Panc1 (cell line): ENCODE results near the gene SDCBP2. TPM values are rescaled to one million over a fixed set of nuclear protein-coding genes. Genes with fewer than 3 reads are reported as not detected.

ENCODE experiments used
- ATAC-seq: fragments of 200-7000 bp; cut with Tn5 transposase; 2 replicates; pipeline ENCODE4 v1.9.1; 2020; ENCODE audit warnings: mild to moderate bottlenecking, moderate library complexity
- BruUV-seq: library from RNA; stranded (reverse); fragments of 400-500 nt; replicated peaks from 2 replicates; lab custom pipeline; 2021; lab: Mats Ljungman, UMichigan
- CTCF ChIA-PET: fragments of 300-600 bp; sonication (Branson Sonifier 250); formaldehyde crosslinking; loops from one replicate; lab custom pipeline; 2022; ENCODE audit warnings: antibody characterized with exemption; lab: Charles Lee
- POLR2A ChIA-PET: fragments of 300-600 bp; sonication (Branson Sonifier 250); formaldehyde crosslinking; loops from one replicate; lab custom pipeline; 2022; ENCODE audit warnings: antibody characterized with exemption; lab: Charles Lee
- DNase-seq: peaks from one replicate; pipeline ENCODE4 v3.0.0-alpha.2; 2010; ENCODE audit warnings: low read depth, low spot score
- H3K27ac ChIP-seq: 2 replicates; pipeline ENCODE4 v1.5.1; 2011; ENCODE audit warnings: mild to moderate bottlenecking, low read length, inconsistent platforms
- H3K27me3 ChIP-seq: fragments of 200-500 bp; sonication (Bioruptor generic); 2 replicates; pipeline ENCODE4 v1.6.0; 2014; ENCODE audit warnings: low read length, inconsistent platforms; ENCODE audit not compliant: control insufficient read depth, insufficient read depth
- H3K36me3 ChIP-seq: fragments of 200-500 bp; sonication (Bioruptor generic); 2 replicates; pipeline ENCODE4 v1.5.1; 2014; ENCODE audit warnings: inconsistent platforms, mild to moderate bottlenecking, low read length, moderate library complexity; ENCODE audit not compliant: control insufficient read depth, insufficient read depth
- H3K4me1 ChIP-seq: 2 replicates; pipeline ENCODE4 v1.5.1; 2011; ENCODE audit warnings: inconsistent platforms, mild to moderate bottlenecking, low read length, moderate library complexity; ENCODE audit not compliant: control insufficient read depth, insufficient read depth
- H3K4me3 ChIP-seq, 2 experiments: 2 replicates each; pipeline ENCODE4 v1.5.1; 2011 to 2012; ENCODE audit warnings: low read depth in 2 of 2, low read length in 2 of 2, mild to moderate bottlenecking in 2 of 2, inconsistent platforms in 1 of 2, moderate library complexity in 1 of 2
- H3K9me3 ChIP-seq: fragments of 200-500 bp; sonication (Bioruptor generic); 2 replicates; pipeline ENCODE4 v1.5.1; 2014; ENCODE audit warnings: low read depth, mild to moderate bottlenecking, inconsistent platforms, low read length, moderate library complexity; ENCODE audit not compliant: control insufficient read depth, insufficient read depth
- POLR2AphosphoS5 ChIP-seq: IDR thresholded peaks from 2 replicates; pipeline ENCODE4 v1.6.1; 2012; ENCODE audit warnings: mild to moderate bottlenecking, low read depth, low read length, moderate library complexity
- SIN3A ChIP-seq: IDR thresholded peaks from 2 replicates; pipeline ENCODE4 v1.6.1; 2012; ENCODE audit warnings: low read depth, mild to moderate bottlenecking, low read length, moderate library complexity, borderline replicate concordance; ENCODE audit not compliant: insufficient read depth
- TCF7L2 ChIP-seq: IDR thresholded peaks from 2 replicates; pipeline ENCODE4 v1.6.1; 2011; ENCODE audit warnings: mild to moderate bottlenecking, low read depth, low read length, inconsistent platforms
- in situ Hi-C: cut with HindIII; loops from 2 replicates; pipeline ENCODE4 v1.10.0; 2016; ENCODE audit warnings: low sequenced_read_pairs, low pct_unique_long_range_greater_than_20kb
- intact Hi-C: fragments of 100-400 bp; cut with micrococcal nuclease; formaldehyde crosslinking; loops from one replicate; pipeline ENCODE4 v1.10.0; 2022; ENCODE audit not compliant: unreplicated experiment
- total RNA-seq: library from RNA; stranded (reverse); gene quantifications from one replicate; pipeline ENCODE4 v1.2.1, GENCODE V29; 2021; ENCODE audit not compliant: unreplicated experiment
- TF ChIP-seq, protein P1 (sequence below): fragments of 450-650 bp; IDR thresholded peaks from 2 replicates; pipeline ENCODE4 v1.5.1; 2017; ENCODE audit warnings: mild to moderate bottlenecking
- TF ChIP-seq, protein P2 (sequence below), 2 experiments: IDR thresholded peaks; 2 replicates each; pipeline ENCODE4 v1.6.1; 2011 to 2012; ENCODE audit warnings: low read depth in 2 of 2, control low read depth in 1 of 2, low read length in 1 of 2, mild to moderate bottlenecking in 1 of 2, moderate library complexity in 1 of 2; ENCODE audit not compliant: insufficient read depth in 1 of 2

The SDCBP2 gene
- total RNA-seq, 1 experiment from 2014 or later = 1.8 TPM

DNA sequence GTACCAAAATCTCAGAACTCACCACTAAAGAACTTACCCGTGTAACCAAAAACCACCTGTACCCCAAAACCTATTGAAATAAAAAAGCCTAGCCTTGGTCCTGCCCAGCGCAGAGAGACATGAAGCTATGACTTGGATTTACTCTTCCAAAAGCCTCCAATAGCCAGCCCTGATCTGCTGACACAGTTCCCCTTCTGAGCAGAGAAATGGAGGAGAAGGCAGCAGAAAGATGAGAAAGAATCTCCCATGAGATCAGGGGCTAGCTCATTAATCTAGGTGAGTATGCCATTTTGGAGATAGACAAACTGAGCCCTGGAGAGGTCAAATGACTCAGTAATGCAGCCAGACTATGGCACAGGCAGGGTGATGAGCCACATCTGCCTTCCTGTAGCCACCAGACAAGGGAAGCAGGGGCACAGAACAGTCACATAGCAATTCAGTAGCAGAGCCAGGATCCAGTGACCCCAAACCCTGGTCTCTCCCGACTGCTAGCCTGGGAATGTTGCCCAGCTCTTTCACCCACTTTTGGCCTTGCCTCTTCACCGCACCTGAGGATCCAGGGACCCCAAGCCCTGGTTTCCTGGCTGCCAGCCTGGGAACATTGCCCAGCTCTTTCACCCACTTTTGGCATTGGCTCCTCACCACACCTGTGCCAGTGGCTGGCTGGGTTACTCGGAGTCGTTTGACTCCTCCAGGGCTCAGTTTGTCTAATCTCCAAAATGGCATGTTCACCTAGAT is 7.2 kb upstream of the SDCBP2 start:
- CTCF ChIA-PET = interaction anchor here (0.7 kb wide), 1 partner anchor 46 kb away, joined by 3 read pairs; no protein-coding TSS in a partner anchor
- in situ Hi-C loops = no loop called here

DNA sequence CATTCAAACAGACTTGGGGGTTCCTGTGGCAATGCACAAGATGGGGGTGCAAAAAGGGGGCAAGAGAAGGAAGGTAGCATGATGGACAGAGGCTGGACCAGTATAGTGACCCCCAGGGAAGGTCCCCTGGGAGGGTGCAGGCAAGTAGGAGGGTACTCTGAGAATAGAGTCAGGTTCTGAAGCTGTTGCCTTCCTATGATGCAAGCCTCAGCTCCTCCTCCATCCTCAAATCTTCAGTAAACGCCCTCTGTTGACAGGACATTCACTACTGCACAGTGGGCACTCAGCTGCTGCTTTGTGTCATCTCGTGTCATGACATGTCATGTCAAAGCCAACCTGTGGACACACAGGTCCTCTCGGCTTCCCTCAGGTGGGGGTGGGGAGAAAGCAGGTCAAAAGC is 5.8 kb upstream of the SDCBP2 start:
- ChIA-PET POLR2A (no interaction called here), CTCF (interaction anchor here (0.7 kb wide), 1 partner anchor 30 kb away, joined by 7 read pairs; no protein-coding TSS in a partner anchor)
- Histone ChIP-seq H3K27ac (no peak overlapping the region), H3K36me3 (no peaks in the 10 kb centered on the region), H3K4me1 (peaks cover 14% of the 10 kb centered on the region; the same call in 1 of the 2 replicates), H3K9me3 (no peaks in the 10 kb centered on the region), H3K4me3 (no peak overlapping the region), H3K27me3 (no peaks in the 10 kb centered on the region)
- no TSS peak for BruUV-seq
- DNase-seq (no peak), ATAC-seq (peak; percentile 47; the same call in 1 of the 2 replicates)
- TF ChIP-seq POLR2AphosphoS5 = no peak
- no peak for TF ChIP-seq TCF7L2
- no peak for TF ChIP-seq SIN3A
- TF ChIP-seq, protein P1, sequence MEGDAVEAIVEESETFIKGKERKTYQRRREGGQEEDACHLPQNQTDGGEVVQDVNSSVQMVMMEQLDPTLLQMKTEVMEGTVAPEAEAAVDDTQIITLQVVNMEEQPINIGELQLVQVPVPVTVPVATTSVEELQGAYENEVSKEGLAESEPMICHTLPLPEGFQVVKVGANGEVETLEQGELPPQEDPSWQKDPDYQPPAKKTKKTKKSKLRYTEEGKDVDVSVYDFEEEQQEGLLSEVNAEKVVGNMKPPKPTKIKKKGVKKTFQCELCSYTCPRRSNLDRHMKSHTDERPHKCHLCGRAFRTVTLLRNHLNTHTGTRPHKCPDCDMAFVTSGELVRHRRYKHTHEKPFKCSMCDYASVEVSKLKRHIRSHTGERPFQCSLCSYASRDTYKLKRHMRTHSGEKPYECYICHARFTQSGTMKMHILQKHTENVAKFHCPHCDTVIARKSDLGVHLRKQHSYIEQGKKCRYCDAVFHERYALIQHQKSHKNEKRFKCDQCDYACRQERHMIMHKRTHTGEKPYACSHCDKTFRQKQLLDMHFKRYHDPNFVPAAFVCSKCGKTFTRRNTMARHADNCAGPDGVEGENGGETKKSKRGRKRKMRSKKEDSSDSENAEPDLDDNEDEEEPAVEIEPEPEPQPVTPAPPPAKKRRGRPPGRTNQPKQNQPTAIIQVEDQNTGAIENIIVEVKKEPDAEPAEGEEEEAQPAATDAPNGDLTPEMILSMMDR = no peak
- TF ChIP-seq, protein P2, sequence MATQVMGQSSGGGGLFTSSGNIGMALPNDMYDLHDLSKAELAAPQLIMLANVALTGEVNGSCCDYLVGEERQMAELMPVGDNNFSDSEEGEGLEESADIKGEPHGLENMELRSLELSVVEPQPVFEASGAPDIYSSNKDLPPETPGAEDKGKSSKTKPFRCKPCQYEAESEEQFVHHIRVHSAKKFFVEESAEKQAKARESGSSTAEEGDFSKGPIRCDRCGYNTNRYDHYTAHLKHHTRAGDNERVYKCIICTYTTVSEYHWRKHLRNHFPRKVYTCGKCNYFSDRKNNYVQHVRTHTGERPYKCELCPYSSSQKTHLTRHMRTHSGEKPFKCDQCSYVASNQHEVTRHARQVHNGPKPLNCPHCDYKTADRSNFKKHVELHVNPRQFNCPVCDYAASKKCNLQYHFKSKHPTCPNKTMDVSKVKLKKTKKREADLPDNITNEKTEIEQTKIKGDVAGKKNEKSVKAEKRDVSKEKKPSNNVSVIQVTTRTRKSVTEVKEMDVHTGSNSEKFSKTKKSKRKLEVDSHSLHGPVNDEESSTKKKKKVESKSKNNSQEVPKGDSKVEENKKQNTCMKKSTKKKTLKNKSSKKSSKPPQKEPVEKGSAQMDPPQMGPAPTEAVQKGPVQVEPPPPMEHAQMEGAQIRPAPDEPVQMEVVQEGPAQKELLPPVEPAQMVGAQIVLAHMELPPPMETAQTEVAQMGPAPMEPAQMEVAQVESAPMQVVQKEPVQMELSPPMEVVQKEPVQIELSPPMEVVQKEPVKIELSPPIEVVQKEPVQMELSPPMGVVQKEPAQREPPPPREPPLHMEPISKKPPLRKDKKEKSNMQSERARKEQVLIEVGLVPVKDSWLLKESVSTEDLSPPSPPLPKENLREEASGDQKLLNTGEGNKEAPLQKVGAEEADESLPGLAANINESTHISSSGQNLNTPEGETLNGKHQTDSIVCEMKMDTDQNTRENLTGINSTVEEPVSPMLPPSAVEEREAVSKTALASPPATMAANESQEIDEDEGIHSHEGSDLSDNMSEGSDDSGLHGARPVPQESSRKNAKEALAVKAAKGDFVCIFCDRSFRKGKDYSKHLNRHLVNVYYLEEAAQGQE (IDR thresholded peaks at IDR 0.05; ENCODE audit: insufficient read depth in 1 of 2, low read depth in 2 of 2, low read length in 1 of 2) = no peak
- intact Hi-C loops (no loop called here), in situ Hi-C loops (no loop called here)

More for the DNA sequence above, 7.2 kb upstream of the SDCBP2 start:
- intact Hi-C loops = no loop called here
- Histone ChIP-seq H3K9me3 (no peaks in the 10 kb centered on the region), H3K36me3 (no peaks in the 10 kb centered on the region), H3K4me3 (no peak overlapping the region), H3K27ac (no peak overlapping the region), H3K27me3 (no peaks in the 10 kb centered on the region), H3K4me1 (peaks cover 14% of the 10 kb centered on the region; the same call in 1 of the 2 replicates)
- no peak for TF ChIP-seq SIN3A
- peak; percentile 16; the same call in 1 of the 2 replicates for TF ChIP-seq POLR2AphosphoS5
- ATAC-seq (peak; percentile 40; the same call in 1 of the 2 replicates), DNase-seq (no peak)
- no TSS peak for BruUV-seq
- POLR2A ChIA-PET = interaction anchor here (1.6 kb wide), 1 partner anchor 10 kb away, joined by 5 read pairs; no protein-coding TSS in a partner anchor

DNA sequence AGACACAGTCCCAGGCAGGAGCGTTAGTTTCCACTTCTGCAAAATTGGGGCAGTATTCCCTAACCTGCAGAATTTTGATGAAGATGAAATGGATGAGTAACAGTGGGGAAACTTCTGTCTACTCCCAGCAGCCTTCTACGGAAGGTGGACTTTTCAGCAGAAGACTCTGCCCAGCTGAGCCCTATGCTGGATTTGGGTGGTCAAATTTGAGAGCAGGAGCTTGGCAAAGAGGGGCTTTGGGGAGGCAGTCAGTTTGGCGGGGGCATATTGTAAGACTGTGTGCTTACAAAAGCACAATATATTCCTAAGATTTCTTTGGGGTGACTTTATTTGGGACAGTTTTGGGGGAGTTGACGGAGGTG is 5.4 kb upstream of the SDCBP2 start:
- POLR2A ChIA-PET = no interaction called here
- in situ Hi-C loops = no loop called here
- no peaks in the 10 kb centered on the region for H3K27me3 ChIP-seq

More for the DNA sequence above, 5.4 kb upstream of the SDCBP2 start:
- Histone ChIP-seq H3K36me3 (no peaks in the 10 kb centered on the region), H3K9me3 (no peaks in the 10 kb centered on the region), H3K4me3 (no peak overlapping the region), H3K27ac (no peak overlapping the region), H3K4me1 (peaks cover 17% of the 10 kb centered on the region; the same call in 1 of the 2 replicates)
- BruUV-seq = no TSS peak
- ATAC-seq (no peak), DNase-seq (no peak)
- CTCF ChIA-PET = interaction anchor here (0.7 kb wide), 1 partner anchor 29 kb away, joined by 7 read pairs; no protein-coding TSS in a partner anchor
- TF ChIP-seq TCF7L2 = no peak
- no peak for TF ChIP-seq POLR2AphosphoS5
- TF ChIP-seq SIN3A = no peak
- TF ChIP-seq, protein P2 (IDR thresholded peaks at IDR 0.05; ENCODE audit: insufficient read depth in 1 of 2, low read depth in 2 of 2, low read length in 1 of 2) = no peak
- intact Hi-C loops = no loop called here
